ENCODE measurements around the gene GLRB. TPM values are rescaled to one million over a fixed set of nuclear protein-coding genes. Genes with fewer than 3 reads are reported as not detected.

Gene GLRB
- total RNA-seq, 1 donor from 2014 or later, result 9.1 TPM

Other genes starting within 250 kb of the GLRB start
- 38.0 TPM for gene PDGFC, start 104.4 kb upstream of the GLRB start, total RNA-seq (ENCODE audit: insufficient read depth, low replicate concordance)
- 4.1 TPM for gene GRIA2, start 144.6 kb downstream of the GLRB start, total RNA-seq (ENCODE audit: insufficient read depth, low replicate concordance)

Measured in umbilical cord (tissue), 1 donor.